Nephron progenitor cell (in vitro differentiated cells): ENCODE data around the gene GAD2.

ENCODE experiments used
- DNase-seq: peaks from one replicate; pipeline ENCODE4 v3.0.0; 2021
- H3K27ac Mint-ChIP-seq: 2 replicates; pipeline ENCODE4 v1.8.0; 2021; ENCODE audit warnings: mild to moderate bottlenecking, moderate library complexity, mixed read lengths
- H3K27me3 Mint-ChIP-seq: 2 replicates; pipeline ENCODE4 v1.8.0; 2021; ENCODE audit warnings: mild to moderate bottlenecking, low read depth, mixed read lengths; ENCODE audit not compliant: poor library complexity
- H3K36me3 Mint-ChIP-seq: 2 replicates; pipeline ENCODE4 v1.8.0; 2021; ENCODE audit warnings: low read depth, mixed read lengths
- H3K4me1 Mint-ChIP-seq: 2 replicates; pipeline ENCODE4 v1.8.0; 2021; ENCODE audit warnings: mixed read lengths
- H3K4me3 Mint-ChIP-seq: 2 replicates; pipeline ENCODE4 v1.8.0; 2021; ENCODE audit warnings: mild to moderate bottlenecking, moderate library complexity, mixed read lengths
- H3K9me3 Mint-ChIP-seq: 2 replicates; pipeline ENCODE4 v1.8.0; 2021; ENCODE audit warnings: mild to moderate bottlenecking, moderate library complexity, mixed read lengths
- TF ChIP-seq, protein P1 (sequence below): fragments of 200-600 bp; sonication (generic); IDR thresholded peaks from 2 replicates; pipeline ENCODE4 v1.5.0; 2021; ENCODE audit warnings: antibody characterized with exemption

GAD2 gene

DNA sequence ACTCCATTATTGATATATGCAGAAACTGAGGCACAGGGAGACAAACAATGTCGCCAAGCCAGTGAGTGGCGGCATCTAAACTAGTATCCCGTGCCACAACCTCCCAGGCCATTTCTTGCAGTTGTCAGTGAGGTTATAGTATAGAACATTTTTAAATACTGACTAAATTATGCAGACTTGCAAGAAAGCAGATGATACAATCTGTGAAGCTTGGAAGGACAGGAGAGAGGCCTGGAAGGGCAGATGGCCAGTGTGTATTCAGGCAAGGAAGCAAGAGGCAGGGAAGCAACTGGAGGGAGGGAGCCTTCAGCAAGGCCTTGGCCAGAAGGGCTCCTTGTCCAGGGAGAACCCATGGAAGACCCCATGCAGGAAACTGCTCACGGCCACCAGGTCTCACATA lies 111.2 kb downstream of the GAD2 start:
- no peaks in the 10 kb centered on the region for H3K4me1 Mint-ChIP-seq
- DNase-seq: no peak
- no peak overlapping the region for H3K27ac Mint-ChIP-seq
- peaks cover 10% of the 10 kb centered on the region for H3K9me3 Mint-ChIP-seq
- H3K36me3 Mint-ChIP-seq: no peaks in the 10 kb centered on the region
- TF ChIP-seq, protein P1, sequence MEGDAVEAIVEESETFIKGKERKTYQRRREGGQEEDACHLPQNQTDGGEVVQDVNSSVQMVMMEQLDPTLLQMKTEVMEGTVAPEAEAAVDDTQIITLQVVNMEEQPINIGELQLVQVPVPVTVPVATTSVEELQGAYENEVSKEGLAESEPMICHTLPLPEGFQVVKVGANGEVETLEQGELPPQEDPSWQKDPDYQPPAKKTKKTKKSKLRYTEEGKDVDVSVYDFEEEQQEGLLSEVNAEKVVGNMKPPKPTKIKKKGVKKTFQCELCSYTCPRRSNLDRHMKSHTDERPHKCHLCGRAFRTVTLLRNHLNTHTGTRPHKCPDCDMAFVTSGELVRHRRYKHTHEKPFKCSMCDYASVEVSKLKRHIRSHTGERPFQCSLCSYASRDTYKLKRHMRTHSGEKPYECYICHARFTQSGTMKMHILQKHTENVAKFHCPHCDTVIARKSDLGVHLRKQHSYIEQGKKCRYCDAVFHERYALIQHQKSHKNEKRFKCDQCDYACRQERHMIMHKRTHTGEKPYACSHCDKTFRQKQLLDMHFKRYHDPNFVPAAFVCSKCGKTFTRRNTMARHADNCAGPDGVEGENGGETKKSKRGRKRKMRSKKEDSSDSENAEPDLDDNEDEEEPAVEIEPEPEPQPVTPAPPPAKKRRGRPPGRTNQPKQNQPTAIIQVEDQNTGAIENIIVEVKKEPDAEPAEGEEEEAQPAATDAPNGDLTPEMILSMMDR: no peak
- peaks cover 10% of the 10 kb centered on the region for H3K27me3 Mint-ChIP-seq
- no peak overlapping the region for H3K4me3 Mint-ChIP-seq

DNA sequence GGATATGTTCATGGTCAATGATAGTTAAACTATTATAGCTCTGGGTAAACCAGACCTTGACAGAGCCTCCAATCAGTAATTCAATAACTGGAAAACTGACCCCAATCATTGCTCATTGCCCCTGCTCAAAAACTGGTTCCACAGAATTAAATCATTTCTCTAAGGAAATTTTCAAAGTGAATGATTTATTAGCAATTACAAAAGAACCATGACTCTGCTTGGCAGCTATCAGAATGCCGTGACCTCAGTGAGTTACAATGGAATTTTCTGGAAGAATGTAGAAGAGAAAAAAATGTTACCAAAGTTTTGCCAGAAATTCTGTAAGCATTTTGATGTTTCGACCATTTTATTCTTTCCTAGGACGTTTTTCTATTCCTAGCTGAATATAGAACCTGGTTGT lies 114.8 kb downstream of the GAD2 start:
- no peak overlapping the region for H3K27ac Mint-ChIP-seq

DNA sequence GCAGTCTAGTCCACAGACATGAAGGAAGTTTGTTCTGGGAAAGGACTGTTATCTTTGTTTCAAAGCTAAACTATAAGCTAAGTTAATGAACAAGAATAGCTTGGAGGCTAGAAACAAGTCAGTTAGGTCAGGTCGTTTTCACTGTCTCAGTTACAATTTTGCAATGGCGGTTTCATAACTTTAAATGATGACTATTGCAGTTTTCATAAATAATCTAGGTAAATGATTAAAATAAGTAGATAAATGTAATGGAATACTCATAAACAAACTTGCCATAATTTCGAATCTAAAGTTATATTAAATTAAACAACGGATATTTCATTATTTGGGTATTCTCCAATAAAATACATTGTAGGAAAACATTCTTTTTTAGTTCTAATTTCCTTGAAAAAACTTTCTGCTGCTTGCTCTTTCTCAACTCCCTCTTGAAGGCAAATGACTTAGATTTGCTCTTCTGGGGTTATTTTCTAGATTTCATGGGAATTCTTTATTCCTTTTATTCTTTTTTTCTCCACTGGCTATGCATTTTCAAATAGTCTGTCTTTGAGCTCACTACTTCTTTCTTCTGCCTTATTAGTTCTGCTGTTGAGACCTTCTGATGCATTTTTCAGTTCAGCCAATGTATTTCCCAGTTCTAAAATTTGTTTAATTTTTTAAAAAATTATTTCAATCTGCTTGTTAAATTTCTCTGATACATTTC lies 117.8 kb downstream of the GAD2 start:
- TF ChIP-seq, protein P1: no peak
- Mint-ChIP-seq H3K4me3 (no peak overlapping the region), H3K4me1 (no peaks in the 10 kb centered on the region), H3K36me3 (peaks cover 7% of the 10 kb centered on the region), H3K27me3 (peaks cover 17% of the 10 kb centered on the region), H3K9me3 (peaks cover 34% of the 10 kb centered on the region), H3K27ac (no peak overlapping the region)
- no peak for DNase-seq

More for the DNA sequence above, 114.8 kb downstream of the GAD2 start:
- DNase-seq: no peak
- Mint-ChIP-seq H3K4me3 (no peak overlapping the region), H3K27me3 (peaks cover 20% of the 10 kb centered on the region), H3K36me3 (peaks cover 7% of the 10 kb centered on the region), H3K9me3 (peaks cover 34% of the 10 kb centered on the region), H3K4me1 (no peaks in the 10 kb centered on the region)
- TF ChIP-seq, protein P1: no peak

DNA sequence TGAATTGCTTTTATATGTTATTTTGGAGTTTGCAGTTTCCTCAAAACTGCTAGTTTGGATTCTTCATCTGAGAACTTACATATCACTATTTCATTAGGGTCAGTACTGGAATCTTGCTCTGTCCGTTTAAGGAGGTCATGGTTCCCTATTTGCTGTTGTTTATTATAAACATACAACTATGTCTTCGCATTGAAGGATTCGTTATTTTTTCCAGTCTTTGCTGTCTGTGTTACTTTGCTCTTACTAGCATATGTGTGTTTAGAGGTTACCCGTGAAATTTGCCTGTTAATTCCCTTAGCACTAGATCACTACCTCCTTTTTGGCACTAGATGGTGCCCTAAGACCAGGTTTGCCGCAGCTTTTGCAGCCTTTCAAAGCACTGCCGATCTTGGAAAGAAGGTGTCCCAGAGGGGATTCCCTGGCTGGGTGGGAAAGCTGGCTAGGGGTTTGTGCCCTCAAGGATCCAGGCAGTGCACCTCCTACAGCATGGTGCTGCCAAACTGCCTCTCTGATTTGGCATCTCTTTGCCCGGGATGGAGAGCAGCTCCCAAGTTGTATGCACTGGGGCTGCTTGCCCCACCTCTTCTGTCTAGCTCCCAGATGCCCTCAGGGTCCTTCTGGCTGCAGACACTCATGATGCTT lies 118.5 kb downstream of the GAD2 start:
- H3K27me3 Mint-ChIP-seq: peaks cover 17% of the 10 kb centered on the region
- no peak overlapping the region for H3K27ac Mint-ChIP-seq
- peaks cover 7% of the 10 kb centered on the region for H3K36me3 Mint-ChIP-seq
- TF ChIP-seq, protein P1: peak; percentile 75
- H3K9me3 Mint-ChIP-seq: peaks cover 34% of the 10 kb centered on the region
- no peaks in the 10 kb centered on the region for H3K4me1 Mint-ChIP-seq
- no peak overlapping the region for H3K4me3 Mint-ChIP-seq
- DNase-seq: peak; percentile 53

DNA sequence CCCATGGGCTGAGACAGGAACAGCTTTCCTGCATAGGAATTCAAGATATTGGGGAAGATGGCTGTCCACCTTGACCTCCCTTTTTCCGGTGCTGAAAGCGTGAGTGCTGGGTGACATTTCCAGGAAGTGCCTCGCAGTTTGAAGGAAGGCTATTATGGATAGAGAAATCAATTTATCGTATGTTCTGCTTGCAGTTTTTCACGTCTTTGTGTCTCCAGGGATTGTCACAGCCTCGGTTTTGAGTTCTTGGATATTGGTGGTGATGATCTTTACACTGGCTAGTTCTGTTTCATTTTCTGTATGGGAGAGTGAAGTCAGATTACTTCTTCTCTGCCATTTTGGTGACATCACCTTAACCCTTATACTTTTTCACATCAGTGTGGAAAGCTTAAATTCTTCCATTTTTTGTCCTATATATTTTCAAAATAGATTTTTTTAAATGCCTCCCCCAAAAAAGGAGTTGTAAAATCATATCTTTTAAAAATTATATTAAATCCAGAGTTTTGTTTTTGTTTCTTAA lies 119.1 kb downstream of the GAD2 start:
- TF ChIP-seq, protein P1: no peak
- Mint-ChIP-seq H3K27ac (no peak overlapping the region), H3K4me1 (no peaks in the 10 kb centered on the region), H3K27me3 (peaks cover 17% of the 10 kb centered on the region), H3K4me3 (no peak overlapping the region), H3K9me3 (peaks cover 34% of the 10 kb centered on the region), H3K36me3 (peaks cover 7% of the 10 kb centered on the region)
- no peak for DNase-seq
